K562 (cell line): ENCODE data around the gene ADAT2. TPM values are rescaled to one million over a fixed set of nuclear protein-coding genes. Genes with fewer than 3 reads are reported as not detected.

Experiments
- ATAC-seq: fragments of 200-7000 bp; cut with Tn5 transposase; 3 replicates; pipeline ENCODE4 v1.9.1; 2020; ENCODE audit warnings: moderate library complexity
- Bru-seq: library from RNA; stranded (reverse); fragments of 400-500 nt; gene quantifications from one replicate; lab custom pipeline; 2021; lab: Mats Ljungman, UMichigan
- BruChase-seq, 2 experiments: library from RNA; stranded (reverse); fragments of 400-500 nt; gene quantifications; one replicate each; lab custom pipeline; 2021; lab: Mats Ljungman, UMichigan
- BruUV-seq: library from RNA; stranded (reverse); fragments of 400-500 nt; replicated peaks from 2 replicates; lab custom pipeline; 2021; lab: Mats Ljungman, UMichigan
- CTCF ChIA-PET: fragments of 300-600 bp; formaldehyde crosslinking; extraction: SDS; loops from one replicate; lab custom pipeline; 2021; ENCODE audit warnings: low intra/inter-chr PET ratio; lab: Yijun Ruan, JAX
- POLR2A ChIA-PET: fragments of 300-600, 350-650 bp; sonication (Branson Sonifier 250); formaldehyde crosslinking; extraction: SDS; loops from one replicate; lab custom pipeline; 2021; ENCODE audit warnings: antibody characterized with exemption, inconsistent platforms; lab: Yijun Ruan, JAX
- DNase-seq, 4 experiments: peaks; one replicate each; pipeline versions ENCODE4 v3.0.0 to v3.0.0-alpha.2; 2011 to 2018; ENCODE audit warnings: low spot score in 3 of 4, mixed read lengths in 3 of 4; ENCODE audit errors: extremely low read depth in 1 of 4
- FAIRE-seq: peaks from 2 replicates; lab custom pipeline; 2011; peaks lifted over from hg19 to GRCh38; lab: Jason Lieb, UNC
- H2AFZ ChIP-seq: 2 replicates; pipeline ENCODE4 v1.6.0; 2011; ENCODE audit warnings: low read depth, low read length, control low read depth, inconsistent platforms
- H3K27ac ChIP-seq: fragments of 200-600 bp; 3 replicates; pipeline ENCODE4 v1.8.0; 2011; ENCODE audit warnings: low read depth, mild to moderate bottlenecking, control low read depth, inconsistent platforms, low read length, moderate library complexity, mixed read lengths; ENCODE audit errors: extremely low read depth
- H3K27me3 ChIP-seq, 2 experiments: fragments of 300-600 bp in 1 of 2; 2 replicates in 1 of 2; 3 replicates in 1 of 2; pipeline versions ENCODE4 v1.6.0 to v1.8.0; 2011; ENCODE audit warnings: inconsistent platforms in 2 of 2, low read length in 2 of 2, mild to moderate bottlenecking in 1 of 2, mixed read lengths in 1 of 2, moderate library complexity in 1 of 2; ENCODE audit not compliant: control insufficient read depth in 2 of 2, insufficient read depth in 2 of 2
- H3K36me3 ChIP-seq: fragments of 300-600 bp; 3 replicates; pipeline ENCODE4 v1.8.0; 2011; ENCODE audit warnings: mild to moderate bottlenecking, low read length, inconsistent platforms; ENCODE audit not compliant: control insufficient read depth, insufficient read depth
- H3K4me1 ChIP-seq, 2 experiments: fragments of 200-600 bp in 1 of 2; replicated peaks in 1 of 2; 2 replicates in 1 of 2; 3 replicates in 1 of 2; pipeline versions ENCODE4 v1.5.1 to v1.8.0; 2011; ENCODE audit warnings: inconsistent platforms in 2 of 2, low read length in 2 of 2, mild to moderate bottlenecking in 1 of 2, mixed read lengths in 1 of 2, moderate library complexity in 1 of 2; ENCODE audit not compliant: control insufficient read depth in 2 of 2, insufficient read depth in 2 of 2
- H3K4me2 ChIP-seq: 2 replicates; pipeline ENCODE4 v1.6.1; 2011; ENCODE audit warnings: low read length, control low read depth, inconsistent platforms, mixed read lengths; ENCODE audit not compliant: insufficient read depth
- H3K4me3 ChIP-seq: fragments of 200-600 bp; sonication (generic), shearing (Covaris generic); 2 replicates; pipeline ENCODE4 v1.5.1; 2016; ENCODE audit warnings: control low read depth, inconsistent platforms
- H3K79me2 ChIP-seq: fragments of 200-600 bp; 3 replicates; pipeline ENCODE4 v1.8.0; 2011; ENCODE audit warnings: low read length, inconsistent platforms; ENCODE audit not compliant: control insufficient read depth, insufficient read depth
- H3K9ac ChIP-seq, 2 experiments: 2 replicates each; pipeline versions ENCODE4 v1.6.0 to v1.6.1; 2011; ENCODE audit warnings: low read depth in 2 of 2, low read length in 2 of 2, control low read depth in 1 of 2, inconsistent platforms in 1 of 2, mild to moderate bottlenecking in 1 of 2, mixed read lengths in 1 of 2; ENCODE audit not compliant: insufficient read depth in 1 of 2
- H3K9me1 ChIP-seq: one replicate; pipeline ENCODE4 v1.6.0; 2011; ENCODE audit warnings: inconsistent platforms, mild to moderate bottlenecking, low read length, moderate library complexity; ENCODE audit not compliant: control insufficient read depth, insufficient read depth
- H3K9me3 ChIP-seq: replicated peaks from 2 replicates; pipeline ENCODE4 v1.5.1; 2011; ENCODE audit warnings: low read depth, low read length, inconsistent platforms; ENCODE audit not compliant: control insufficient read depth, insufficient read depth
- H4K20me1 ChIP-seq: replicated peaks from 2 replicates; pipeline ENCODE4 v1.6.1; 2011; ENCODE audit warnings: low read length, inconsistent platforms, mixed read lengths; ENCODE audit not compliant: control insufficient read depth, insufficient read depth
- DEAF1 ChIP-seq: fragments of 450-650 bp; formaldehyde crosslinking; IDR thresholded peaks from 2 replicates; pipeline ENCODE4 v1.4.0; 2020; ENCODE audit warnings: mild to moderate bottlenecking, moderate library complexity
- KAT2B ChIP-seq: IDR thresholded peaks from one replicate; pipeline ENCODE4 v1.6.1; 2012; ENCODE audit warnings: low read depth, mild to moderate bottlenecking, control low read depth, inconsistent platforms, low read length, moderate library complexity
- NCOA1 ChIP-seq: fragments of 450-650 bp; IDR thresholded peaks from 2 replicates; pipeline ENCODE4 v1.6.1; 2016; ENCODE audit warnings: low read depth
- POLR2H ChIP-seq: IDR thresholded peaks from 2 replicates; pipeline ENCODE4 v1.6.1; 2016; ENCODE audit warnings: missing genetic modification characterization, low read depth, mild to moderate bottlenecking, control low read depth, missing compliant biosample characterization, moderate library complexity
- PTRF ChIP-seq: fragments of 450-650 bp; IDR thresholded peaks from 2 replicates; pipeline ENCODE4 v1.6.1; 2016; ENCODE audit warnings: mild to moderate bottlenecking, missing genetic modification characterization, missing compliant biosample characterization
- SIN3A ChIP-seq, 2 experiments: fragments of 150-350 bp in 1 of 2; IDR thresholded peaks; 2 replicates each; pipeline ENCODE4 v1.6.1; 2011 to 2016; ENCODE audit warnings: borderline replicate concordance in 2 of 2, low read depth in 2 of 2, low read length in 2 of 2, mild to moderate bottlenecking in 2 of 2, moderate library complexity in 2 of 2; ENCODE audit not compliant: control insufficient read depth in 1 of 2
- SRSF9 ChIP-seq: fragments of 200-400 bp; formaldehyde crosslinking; IDR thresholded peaks from 2 replicates; pipeline ENCODE4 v1.6.1; 2017; ENCODE audit warnings: low read depth, low read length, borderline replicate concordance
- TOE1 ChIP-seq, 2 experiments: fragments of 450-650 bp in 1 of 2; sonication (generic) in 1 of 2; formaldehyde crosslinking in 1 of 2; IDR thresholded peaks; 2 replicates each; pipeline versions ENCODE4 v1.7.1 to v1.8.0; 2016 to 2022; ENCODE audit warnings: borderline replicate concordance in 2 of 2, mild to moderate bottlenecking in 2 of 2, antibody characterized with exemption in 1 of 2, inconsistent platforms in 1 of 2, low read depth in 1 of 2, missing genetic modification reagents in 1 of 2, moderate library complexity in 1 of 2
- XRCC3 ChIP-seq: fragments of 450-650 bp; IDR thresholded peaks from 2 replicates; pipeline ENCODE4 v1.6.1; 2017; ENCODE audit warnings: mild to moderate bottlenecking, moderate library complexity
- ZNF551 ChIP-seq: fragments of 250-450 bp; sonication (Bioruptor Pico); IDR thresholded peaks from 2 replicates; pipeline ENCODE4 v1.5.0; 2021; ENCODE audit warnings: mild to moderate bottlenecking, moderate library complexity
- WGBS: fragments of 100-300 bp; shearing (Covaris generic); methylation state at CpG from one replicate; pipeline ENCODE4 v1.1.6; 2016; ENCODE audit warnings: low coverage, mixed read lengths; ENCODE audit not compliant: insufficient coverage; ENCODE audit errors: missing lambda C conversion rate; 5-methylcytosine and 5-hydroxymethylcytosine counted together
- in situ Hi-C: fragments of 300-500 bp; cut with MboI; formaldehyde crosslinking; loops from 4 replicates; pipeline ENCODE4 v1.15.0; 2018; ENCODE audit warnings: inconsistent platforms, mixed read lengths
- intact Hi-C: fragments of 100-400 bp; cut with micrococcal nuclease; formaldehyde crosslinking; loops from 2 replicates; pipeline ENCODE4 v1.14.2; 2022
- long read RNA-seq, 3 experiments: library from polyadenylated mRNA in 2 of 3; library from RNA in 1 of 3; unstranded in 2 of 3; stranded (forward) in 1 of 3; transcript quantifications; one replicate each; pipeline ENCODE4 v2.0.0, GENCODE V29; 2019 to 2022
- polyA minus RNA-seq, 3 experiments: library from RNA; depleted of rRNA, polyadenylated mRNA; stranded (reverse); fragments of >200 nt; gene quantifications; 2 replicates each; pipeline ENCODE4 v1.2.3, GENCODE V29; 2011
- polyA plus RNA-seq, 8 experiments: library from polyadenylated mRNA; depleted of rRNA in 4 of 8; stranded (reverse) in 5 of 8; unstranded in 3 of 8; fragments of >200 nt; fragmentation: Nextera tagmentation in 2 of 8; fragmentation: Illumina TruSeq in 1 of 8; extraction: Ambion mirVana in 2 of 8; extraction: Trizol in 1 of 8; gene quantifications; 2 replicates each; pipeline versions ENCODE4 v1.2.1 to v1.2.3, GENCODE V29; 2011 to 2014; ENCODE audit warnings: inconsistent platforms in 1 of 8, missing spikeins in 1 of 8
- total RNA-seq, 7 experiments: library from RNA; depleted of rRNA in 6 of 7; stranded (reverse); fragments of >200 nt in 6 of 7; fragmentation: Illumina TruSeq in 2 of 7; extraction: Trizol in 2 of 7; gene quantifications; 2 replicates each; pipeline versions ENCODE4 v1.2.1 to v1.2.3, GENCODE V29; 2011 to 2021; ENCODE audit warnings: low replicate concordance in 1 of 7

The ADAT2 gene
- 32.1 and 107 TPM in 2 replicates for total RNA-seq (2011; cell fraction: chromatin; rRNA removed; ENCODE audit: low replicate concordance)
- 16.2 and 27.9 TPM in 2 replicates for total RNA-seq (2011; cell fraction: nucleolus; rRNA removed)
- 52.9 and 88.3 TPM in 2 replicates for total RNA-seq (2011; cell fraction: nucleoplasm; rRNA removed)
- 21.4 and 22.6 TPM in 2 replicates for total RNA-seq (2014; rRNA removed)
- total RNA-seq (2014; rRNA removed; fragmentation: Illumina TruSeq; extraction: Trizol) = 35.7 and 41.0 TPM in 2 replicates
- total RNA-seq (2015; rRNA removed; fragmentation: Illumina TruSeq; extraction: Trizol) = 29.0 and 32.7 TPM in 2 replicates
- total RNA-seq (2021) = 25.9 and 28.4 TPM in 2 replicates
- polyA plus RNA-seq (2011; rRNA removed) = 48.4 and 60.6 TPM in 2 replicates
- 8.6 and 19.2 TPM in 2 replicates for polyA plus RNA-seq (2011; cell fraction: cytosol; rRNA removed)
- 74.1 and 78.0 TPM in 2 replicates for polyA plus RNA-seq (2011; cell fraction: nucleus; rRNA removed)
- 19.4 and 22.7 TPM in 2 replicates for polyA plus RNA-seq (2012)
- 29.7 and 31.7 TPM in 2 replicates for polyA plus RNA-seq (2014; fragmentation: Illumina TruSeq; extraction: Trizol)
- 10 to 100 TPM; 13.0 to 18.5 TPM for polyA plus RNA-seq (2014; fragmentation: Nextera tagmentation; extraction: Ambion mirVana)
- 46.7 and 62.5 TPM in 2 replicates for polyA plus RNA-seq (2014; rRNA removed)
- 34.7 and 36.7 TPM in 2 replicates for polyA minus RNA-seq (2011; rRNA and poly(A)+ RNA removed)
- polyA minus RNA-seq (2011; cell fraction: cytosol; rRNA and poly(A)+ RNA removed) = 12.5 and 17.0 TPM in 2 replicates
- 39.2 and 45.5 TPM in 2 replicates for polyA minus RNA-seq (2011; cell fraction: nucleus; rRNA and poly(A)+ RNA removed)
- percentile 97 among the genes with signal in this experiment for Bru-seq, nascent RNA
- percentile 94 among the genes with signal in this experiment for BruChase-seq, experiment 1, labeled RNA remaining after a 2-hour chase
- BruChase-seq, experiment 2, labeled RNA remaining after a 6-hour chase = percentile 93 among the genes with signal in this experiment
- long read RNA-seq, experiment 1, full-length matches to known transcripts = 43 of 72 reads
- long read RNA-seq, experiment 1, partial matches to known transcripts = 13 of 72 reads
- long read RNA-seq, experiment 1, other reads (novel, unspliced or antisense) = 16 of 72 reads
- long read RNA-seq, experiment 2, transcript ADAT2-201 (6 exons, 2,065 nt) = major isoform, 7 of 24 reads
- long read RNA-seq, experiment 2, partial matches to known transcripts = 3 of 24 reads
- long read RNA-seq, experiment 2, other reads (novel, unspliced or antisense) = 14 of 24 reads
- long read RNA-seq, experiment 3, transcript ADAT2-201 (6 exons, 2,065 nt) = major isoform, 14 of 22 reads
- long read RNA-seq, experiment 3, partial matches to known transcripts = 1 of 22 reads
- long read RNA-seq, experiment 3, other reads (novel, unspliced or antisense) = 7 of 22 reads

GRCh38 chr6:143450453-143451371 is at the start of gene ADAT2, which contains the start of gene PEX3:
TSS of gene ADAT2 (minus strand) at chr6:143450695. CDS start at chr6:143450658, 37 bp downstream.
TSS of gene PEX3 (plus strand) at chr6:143450805. CDS start at chr6:143451043, 238 bp downstream.
- BruUV-seq = TSS peak; percentile 67
- 1% methylated on average over 56 of the region's 56 CpGs for WGBS
- FAIRE-seq = peak; percentile 90
- TF ChIP-seq POLR2H (tag) (peak; percentile 70), ZNF551 (no peak), TOE1 (IDR thresholded peaks at IDR 0.05; ENCODE audit: borderline replicate concordance) (peak; percentile 87), TOE1 (CRISPR knock-in tag; IDR thresholded peaks at IDR 0.05; ENCODE audit: borderline replicate concordance, low read depth) (no peak), XRCC3 (no peak), NCOA1 (peak; percentile 99), SIN3A (IDR thresholded peaks at IDR 0.05; ENCODE audit: borderline replicate concordance in 2 of 2, control insufficient read depth in 1 of 2, low read depth in 2 of 2, low read length in 2 of 2) (peak; percentile 75 to 89), DEAF1 (CRISPR knock-in tag) (no peak), SRSF9 (no peak), KAT2B (no peak), PTRF (tag) (no peak)

More at GRCh38 chr6:143450453-143451371, at the start of gene ADAT2, which contains the start of gene PEX3:
- Histone ChIP-seq H3K4me3 (peak within 1 kb of the TSS; percentile 65), H4K20me1 (no peaks in the 10 kb centered on the region), H3K27ac (peak within 1 kb of the TSS; percentile 78), H3K27me3 (no peaks in the 10 kb centered on the region), H3K4me2 (peak within 1 kb of the TSS; percentile 89), H2AFZ (peak within 1 kb of the TSS; percentile 89), H3K4me1 (peaks cover 0 to 8% of the 10 kb centered on the region in 2 experiments; a peak in 2 of 5 replicates), H3K36me3 (peaks cover 16% of the 10 kb centered on the region; the same call in 2 of the 3 replicates), H3K9me1 (no peaks in the 10 kb centered on the region), H3K79me2 (peaks cover 63% of the 10 kb centered on the region), H3K9ac (peak within 1 kb of the TSS; percentile 85 to 98), H3K9me3 (no peaks in the 10 kb centered on the region)
- in situ Hi-C loops (no loop called here), intact Hi-C loops (loop anchor here (2.0 kb wide), 1 partner anchor 60 kb away; the partner anchor contains the start of gene FUCA2)
- ChIA-PET POLR2A (interaction anchor here (0.6 to 1.2 kb wide), 13 partner anchors 9 to 1277 kb away, joined by 3 to 6 read pairs (median 3); no protein-coding TSS in a partner anchor), CTCF (no interaction called here)
- peak; percentile 98 for ATAC-seq
- peak; percentile 88 to 97 (median 91) for DNase-seq
